Spleen (tissue), 11 donors: ENCODE measurements around the gene ST6GALNAC3. TPM values are rescaled to one million over a fixed set of nuclear protein-coding genes. Genes with fewer than 3 reads are reported as not detected.

Experiments
- DNase-seq: peaks from one replicate; pipeline ENCODE4 v3.0.0-alpha.2; 2020
- H3K27ac ChIP-seq, 8 donors: fragments of 200-600 bp; sonication (generic) in 7 of 8; 1 replicate in 4 of 8; 2 replicates in 4 of 8; pipeline versions ENCODE4 v1.5.0 to v1.8.0; 2016 to 2021; ENCODE audit warnings: inconsistent platforms in 4 of 8, mild to moderate bottlenecking in 4 of 8, moderate library complexity in 1 of 8
- H3K27me3 ChIP-seq, 7 donors: fragments of 200-600 bp; sonication (generic) in 6 of 7; replicated peaks in 1 of 7; 1 replicate in 4 of 7; 2 replicates in 3 of 7; pipeline versions ENCODE4 v1.5.0 to v1.8.0; 2016 to 2021; ENCODE audit warnings: inconsistent platforms in 3 of 7, mild to moderate bottlenecking in 1 of 7
- H3K36me3 ChIP-seq, 6 donors: fragments of 200-600 bp; sonication (generic) in 5 of 6; 1 replicate in 4 of 6; 2 replicates in 2 of 6; pipeline versions ENCODE4 v1.5.0 to v1.8.0; 2016 to 2021; ENCODE audit warnings: inconsistent platforms in 2 of 6
- H3K4me1 ChIP-seq, 6 donors: fragments of 200-600 bp; sonication (generic) in 5 of 6; 1 replicate in 3 of 6; 2 replicates in 3 of 6; pipeline versions ENCODE4 v1.5.0 to v1.8.0; 2016 to 2021; ENCODE audit warnings: inconsistent platforms in 3 of 6
- H3K4me3 ChIP-seq, 8 donors: fragments of 200-600 bp; sonication (generic) in 7 of 8; 1 replicate in 4 of 8; 2 replicates in 4 of 8; pipeline versions ENCODE4 v1.5.0 to v1.8.0; 2016 to 2021; ENCODE audit warnings: inconsistent platforms in 4 of 8, mild to moderate bottlenecking in 4 of 8, moderate library complexity in 2 of 8
- H3K9me3 ChIP-seq, 8 donors: fragments of 200-600 bp; sonication (generic) in 7 of 8; 1 replicate in 4 of 8; 2 replicates in 4 of 8; pipeline versions ENCODE4 v1.5.0 to v1.8.0; 2016 to 2021; ENCODE audit warnings: inconsistent platforms in 4 of 8
- POLR2A ChIP-seq, 3 donors: fragments of 450-650 bp; IDR thresholded peaks; one replicate each; pipeline ENCODE4 v1.5.1; 2017; ENCODE audit warnings: antibody characterized with exemption in 3 of 3, mild to moderate bottlenecking in 1 of 3
- POLR2AphosphoS5 ChIP-seq, 3 donors: sonication (generic); formaldehyde crosslinking; IDR thresholded peaks; one replicate each; pipeline ENCODE4 v1.5.1; 2017; ENCODE audit warnings: antibody characterized with exemption in 3 of 3
- WGBS, 5 donors: extraction: QIAGEN DNeasy Blood & Tissue Kit in 3 of 5; methylation state at CpG; one replicate each; pipeline versions ENCODE4 v1.1.5 to v1.1.7; 2013 to 2018; 5-methylcytosine and 5-hydroxymethylcytosine counted together
- intact Hi-C: fragments of 100-400 bp; cut with DNase I; formaldehyde crosslinking; loops from one replicate; pipeline ENCODE4 v1.15.0; 2023; ENCODE audit warnings: low total_unique reads
- polyA plus RNA-seq, 3 donors: library from polyadenylated mRNA; stranded (reverse); fragments of 200-250 nt; gene quantifications; one replicate each; pipeline ENCODE4 v1.2.1, GENCODE V29; 2013
- total RNA-seq, 7 donors: library from RNA; depleted of rRNA in 3 of 7; stranded (reverse); fragments of >200 nt in 3 of 7; fragmentation: NEBNext Ultra II Directional in 4 of 7; extraction: Animal tissue kit (Norgen Biotek cat#: 25700) in 4 of 7; gene quantifications; one replicate each; pipeline versions ENCODE4 v1.1.0 to v1.2.1, GENCODE V29; 2016 to 2021
- TF ChIP-seq, protein P1 (sequence below), 11 experiments: fragments of 200-600 bp in 7 of 11; fragments of 450-650 bp in 4 of 11; sonication (generic) in 4 of 11; IDR thresholded peaks in 8 of 11; conservative IDR thresholded peaks in 3 of 11; 1 replicate in 7 of 11; 2 replicates in 4 of 11; pipeline versions ENCODE4 v1.4.0 to v1.8.0; 2016 to 2021; ENCODE audit warnings: antibody characterized with exemption in 11 of 11, inconsistent platforms in 4 of 11, mild to moderate bottlenecking in 1 of 11
- donor health status: healthy with polysubstance abuse.
- donor health status: DM: no; HTN: no; CAD: no; lungs with moderate emphysema.
- donor health status: DM: no; HTN: no; CAD: no.
- donor health status: Bipolar disorder and iron deficiency.
- donor health status: healthy.
- donor health status: DM: no; HTN: no; CAD: no.
- donor health status: DM: yes; HTN: yes; CAD: no.

ST6GALNAC3 gene
- total and polyA plus RNA-seq, 10 donors, result 0.93 to 24.7 (median 10.1) TPM

DNA sequence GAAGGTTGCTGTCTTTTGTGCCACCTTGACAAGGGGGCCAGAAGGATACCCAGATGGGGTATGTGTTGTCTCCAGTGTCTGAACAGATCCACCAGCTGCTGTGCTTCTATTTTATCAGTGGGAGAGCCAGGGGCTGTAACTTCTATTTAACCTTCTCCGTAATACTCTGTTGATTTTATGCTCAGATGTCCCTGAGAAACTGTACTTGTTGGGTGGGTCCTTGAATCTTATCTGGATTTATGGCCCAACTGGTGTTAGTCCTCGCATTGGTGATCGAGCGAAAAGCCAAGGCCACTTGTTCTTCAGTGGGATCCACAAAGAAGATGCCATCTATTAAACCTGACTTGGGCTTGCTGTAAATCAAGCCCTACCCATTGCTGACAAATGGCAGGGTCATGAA is 56.4 kb downstream of the ST6GALNAC3 start:
- 82 to 92% (median 91%) methylated on average over 4 of the region's 4 CpGs for WGBS, 5 donors
- Histone ChIP-seq H3K4me3 (no peak overlapping the region), H3K36me3 (peaks cover 0 to 14% (median 0%) of the 10 kb centered on the region in 6 donors), H3K9me3 (no peaks in the 10 kb centered on the region), H3K27me3 (no peaks in the 10 kb centered on the region), H3K4me1 (no peaks in the 10 kb centered on the region), H3K27ac (no peak overlapping the region)
- TF ChIP-seq POLR2AphosphoS5 (IDR thresholded peaks at IDR 0.05) (no peak), POLR2A (IDR thresholded peaks at IDR 0.05) (no peak)
- TF ChIP-seq, protein P1, sequence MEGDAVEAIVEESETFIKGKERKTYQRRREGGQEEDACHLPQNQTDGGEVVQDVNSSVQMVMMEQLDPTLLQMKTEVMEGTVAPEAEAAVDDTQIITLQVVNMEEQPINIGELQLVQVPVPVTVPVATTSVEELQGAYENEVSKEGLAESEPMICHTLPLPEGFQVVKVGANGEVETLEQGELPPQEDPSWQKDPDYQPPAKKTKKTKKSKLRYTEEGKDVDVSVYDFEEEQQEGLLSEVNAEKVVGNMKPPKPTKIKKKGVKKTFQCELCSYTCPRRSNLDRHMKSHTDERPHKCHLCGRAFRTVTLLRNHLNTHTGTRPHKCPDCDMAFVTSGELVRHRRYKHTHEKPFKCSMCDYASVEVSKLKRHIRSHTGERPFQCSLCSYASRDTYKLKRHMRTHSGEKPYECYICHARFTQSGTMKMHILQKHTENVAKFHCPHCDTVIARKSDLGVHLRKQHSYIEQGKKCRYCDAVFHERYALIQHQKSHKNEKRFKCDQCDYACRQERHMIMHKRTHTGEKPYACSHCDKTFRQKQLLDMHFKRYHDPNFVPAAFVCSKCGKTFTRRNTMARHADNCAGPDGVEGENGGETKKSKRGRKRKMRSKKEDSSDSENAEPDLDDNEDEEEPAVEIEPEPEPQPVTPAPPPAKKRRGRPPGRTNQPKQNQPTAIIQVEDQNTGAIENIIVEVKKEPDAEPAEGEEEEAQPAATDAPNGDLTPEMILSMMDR (IDR thresholded peaks at IDR 0.05 in 8 of 11, conservative IDR thresholded peaks at IDR 0.05 in 3 of 11), result no peak
- no peak for DNase-seq
- intact Hi-C loops, result no loop called here

DNA sequence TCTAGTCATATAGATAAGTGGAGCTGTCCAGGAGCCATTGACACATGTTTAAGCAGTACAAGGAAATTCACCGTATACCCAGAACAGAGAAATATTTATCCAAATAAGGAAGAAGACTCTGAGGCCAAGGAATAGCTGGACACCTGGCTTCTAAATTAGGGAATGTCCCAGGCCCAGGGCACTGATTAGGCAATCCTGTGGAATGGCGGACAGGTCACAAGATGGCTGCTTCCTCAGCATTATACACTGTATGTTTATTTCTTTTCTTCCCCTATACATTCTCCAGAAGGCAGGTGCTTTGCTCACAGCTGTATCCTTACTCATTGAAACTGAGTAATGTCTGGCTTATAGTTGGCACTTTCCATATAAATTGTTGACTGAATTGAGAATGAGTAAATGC is 59.4 kb downstream of the ST6GALNAC3 start:
- no peak for DNase-seq
- no peaks in the 10 kb centered on the region for H3K9me3 ChIP-seq
- TF ChIP-seq POLR2AphosphoS5 (IDR thresholded peaks at IDR 0.05), result no peak
- TF ChIP-seq, protein P1 (IDR thresholded peaks at IDR 0.05 in 8 of 11, conservative IDR thresholded peaks at IDR 0.05 in 3 of 11), result no peak
- TF ChIP-seq POLR2A (IDR thresholded peaks at IDR 0.05), result no peak
- H3K4me1 ChIP-seq, result peaks cover 0 to 14% (median 2%) of the 10 kb centered on the region in 6 donors
- no peaks in the 10 kb centered on the region for H3K36me3 ChIP-seq
- H3K27ac ChIP-seq, result no peak overlapping the region
- WGBS, 5 donors, result 90 to 97% (median 96%) methylated on average over 2 of the region's 2 CpGs
- intact Hi-C loops, result no loop called here
- no peak overlapping the region for H3K4me3 ChIP-seq
- H3K27me3 ChIP-seq, result no peaks in the 10 kb centered on the region

DNA sequence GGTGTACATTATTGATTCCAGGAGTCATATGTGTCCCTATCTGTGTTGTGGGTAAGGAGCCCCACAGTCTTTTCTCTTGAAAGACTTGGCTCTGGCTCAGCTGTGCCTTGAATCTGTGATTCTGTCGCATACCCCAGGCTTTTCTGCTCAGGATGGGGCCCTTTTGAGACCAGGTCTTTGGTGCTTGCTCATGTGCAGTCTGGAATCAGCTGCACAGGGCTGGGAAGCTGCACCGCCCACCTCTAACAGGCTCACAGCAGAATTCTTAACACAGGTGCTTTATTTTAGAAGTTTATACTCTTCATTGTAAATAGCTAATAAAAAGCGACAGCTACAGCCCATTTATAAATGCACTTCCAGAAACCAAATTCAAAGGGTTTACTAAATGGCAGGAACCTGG is 61.3 kb downstream of the ST6GALNAC3 start:
- TF ChIP-seq, protein P1 (IDR thresholded peaks at IDR 0.05 in 8 of 11, conservative IDR thresholded peaks at IDR 0.05 in 3 of 11), result no peak
- no peak for TF ChIP-seq POLR2A (IDR thresholded peaks at IDR 0.05)
- TF ChIP-seq POLR2AphosphoS5 (IDR thresholded peaks at IDR 0.05), result no peak
- H3K27ac ChIP-seq, result no peak overlapping the region

DNA sequence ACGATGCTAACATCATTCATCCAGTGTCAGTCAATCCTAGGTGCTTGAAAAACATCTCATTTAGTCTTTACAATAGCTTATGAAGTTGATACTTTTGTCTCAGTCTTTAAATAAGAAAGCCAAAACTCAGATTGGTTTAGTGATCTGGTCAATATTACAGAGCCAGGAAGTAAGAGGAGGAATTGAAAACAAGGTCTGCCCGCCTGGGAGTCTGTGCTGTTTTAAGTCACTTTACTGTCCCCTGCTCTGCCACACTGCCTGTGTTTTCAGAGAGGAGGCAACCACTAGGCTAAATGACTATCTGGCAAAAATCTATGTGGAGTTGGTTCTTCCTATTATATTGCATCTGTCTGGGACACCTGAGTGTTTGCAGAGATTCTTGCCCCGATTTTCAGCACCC is 62.3 kb downstream of the ST6GALNAC3 start:
- H3K4me3 ChIP-seq, result no peak overlapping the region
- H3K4me1 ChIP-seq, result peaks cover 0 to 20% (median 2%) of the 10 kb centered on the region in 6 donors
- no peaks in the 10 kb centered on the region for H3K36me3 ChIP-seq
- no peak for DNase-seq
- intact Hi-C loops, result no loop called here
- peak overlapping the region in 3 of 8 donors; percentile 46 to 62 (median 57) for H3K27ac ChIP-seq
- TF ChIP-seq POLR2A (IDR thresholded peaks at IDR 0.05), result no peak
- TF ChIP-seq, protein P1 (IDR thresholded peaks at IDR 0.05 in 8 of 11, conservative IDR thresholded peaks at IDR 0.05 in 3 of 11), result no peak
- TF ChIP-seq POLR2AphosphoS5 (IDR thresholded peaks at IDR 0.05), result no peak
- 75 to 80% (median 78%) methylated on average over 3 of the region's 3 CpGs for WGBS, 5 donors
- H3K27me3 ChIP-seq, result no peaks in the 10 kb centered on the region
- no peaks in the 10 kb centered on the region for H3K9me3 ChIP-seq

More for the DNA sequence above, 61.3 kb downstream of the ST6GALNAC3 start:
- intact Hi-C loops, result no loop called here
- Histone ChIP-seq H3K9me3 (no peaks in the 10 kb centered on the region), H3K36me3 (no peaks in the 10 kb centered on the region), H3K4me1 (peaks cover 0 to 20% (median 2%) of the 10 kb centered on the region in 6 donors), H3K4me3 (no peak overlapping the region), H3K27me3 (no peaks in the 10 kb centered on the region)
- no peak for DNase-seq
- 85 to 88% (median 87%) methylated on average over 3 of the region's 3 CpGs for WGBS, 5 donors
